ENCODE data around the gene UBE2E2.

UBE2E2 gene

DNA sequence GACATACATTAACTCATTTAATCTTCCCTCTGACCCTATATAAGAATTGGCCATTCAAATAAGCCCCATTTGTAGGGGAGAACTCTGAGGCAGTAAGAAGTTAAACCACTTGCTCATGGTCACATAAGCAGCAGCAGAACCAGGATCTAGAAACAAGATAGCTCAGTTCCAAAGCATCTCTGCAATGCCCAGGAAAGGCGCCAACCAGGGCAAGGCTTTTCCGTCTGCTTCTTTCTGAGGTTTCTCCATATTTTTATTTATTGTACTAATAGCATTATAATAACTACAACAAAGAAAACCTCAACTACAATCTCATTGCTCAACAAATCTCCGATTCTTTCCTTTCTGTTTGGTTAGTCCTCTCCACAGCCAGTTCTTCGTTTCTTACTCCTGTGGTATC, 4.3 kb upstream of the UBE2E2 start:
- DNase-seq, result no peak

GRCh38 chr3:23199649-23200048, 3.5 kb upstream of the UBE2E2 start:
- DNase-seq, result no peak

GRCh38 chr3:23201154-23201838, 1.8 kb upstream of the UBE2E2 start:
- DNase-seq, result no peak

DNA sequence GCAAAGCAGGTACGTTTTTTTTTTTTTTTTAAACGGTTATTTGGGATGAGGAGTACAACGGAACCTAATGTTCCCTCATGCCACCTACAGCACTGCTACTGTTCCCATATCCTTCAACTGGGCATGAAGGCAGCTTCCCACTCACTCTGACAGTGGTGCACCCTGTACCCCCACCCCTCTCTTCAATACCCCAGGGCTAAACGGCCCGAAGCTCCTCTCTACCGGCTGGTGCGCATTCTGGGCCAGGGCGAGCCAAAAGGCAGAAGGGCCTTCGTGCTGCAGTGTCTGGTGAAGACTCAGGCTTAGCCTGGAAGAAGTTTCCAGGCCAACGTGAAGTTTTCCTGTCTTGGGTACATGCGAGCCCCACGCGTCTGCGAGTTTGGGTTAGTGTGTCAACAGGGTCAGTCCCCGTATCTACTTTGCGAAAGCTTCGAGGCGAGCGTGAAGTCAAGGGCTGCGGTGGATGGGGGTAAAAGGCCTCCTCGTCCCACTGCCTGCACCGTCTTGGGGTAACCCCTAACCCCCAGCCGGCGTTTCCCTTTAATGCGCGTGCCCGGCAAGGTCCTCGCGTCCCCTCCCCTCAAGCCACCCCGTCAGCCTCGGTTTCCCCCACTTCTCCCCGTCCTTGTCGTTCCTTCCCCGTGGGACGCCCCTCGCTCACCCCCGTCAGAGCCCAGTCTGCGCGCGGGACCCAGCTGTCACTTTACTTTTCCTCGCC, 765 bp upstream of the UBE2E2 start:
- peak in 2 of 4 experiments; percentile 29 to 35 for DNase-seq

DNA sequence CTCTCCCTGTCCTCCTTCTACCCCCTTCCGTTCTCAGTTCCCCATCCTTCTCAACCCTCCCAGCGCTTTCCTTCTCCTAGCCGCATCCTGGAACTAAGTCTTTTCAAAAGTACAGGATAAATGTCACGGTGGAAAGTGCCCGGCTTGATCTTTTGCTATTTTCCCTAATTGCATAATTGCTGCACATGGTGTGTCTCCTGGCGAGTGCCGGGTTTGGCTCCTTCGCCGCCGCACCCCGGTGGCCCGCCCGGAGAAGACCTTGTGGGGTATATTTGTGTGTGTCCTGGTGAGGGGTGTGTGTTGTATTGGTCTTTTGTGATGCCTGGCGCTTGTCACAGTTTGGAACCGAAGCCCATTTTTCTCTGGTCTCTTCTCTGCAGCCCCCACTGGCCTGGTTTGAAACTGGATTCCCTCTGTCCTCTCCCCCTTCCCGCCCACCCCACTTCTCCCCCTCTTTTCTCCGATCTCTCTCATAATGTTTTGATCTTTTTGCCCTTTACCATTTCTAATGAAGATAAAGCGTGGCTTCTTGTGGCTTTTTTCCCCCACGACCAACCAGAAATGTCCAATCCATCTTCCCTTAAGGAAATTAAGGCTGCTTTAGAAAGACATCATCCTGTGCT, 692 bp downstream of the UBE2E2 start:
- no peak for DNase-seq

DNA sequence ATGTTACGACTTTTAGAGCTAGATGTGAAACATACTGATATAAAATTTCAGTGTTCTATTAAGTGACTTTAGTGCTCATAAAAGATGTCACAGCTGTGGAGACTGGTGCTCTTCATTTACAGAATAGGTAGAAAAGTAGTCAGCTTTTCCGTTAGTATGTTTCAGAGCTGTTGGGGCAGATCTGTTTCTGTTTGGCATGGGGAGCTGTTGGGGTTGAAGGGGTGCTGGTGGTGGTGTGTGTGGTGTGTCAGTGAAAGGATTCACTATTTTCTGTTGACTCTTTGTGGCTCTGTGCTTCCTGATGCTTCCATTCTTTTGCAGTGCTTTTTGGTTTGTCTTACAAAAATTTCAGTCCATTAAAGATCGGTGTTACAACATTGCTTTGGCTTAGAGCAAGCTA, 3.2 kb downstream of the UBE2E2 start:
- no peak for DNase-seq

DNA sequence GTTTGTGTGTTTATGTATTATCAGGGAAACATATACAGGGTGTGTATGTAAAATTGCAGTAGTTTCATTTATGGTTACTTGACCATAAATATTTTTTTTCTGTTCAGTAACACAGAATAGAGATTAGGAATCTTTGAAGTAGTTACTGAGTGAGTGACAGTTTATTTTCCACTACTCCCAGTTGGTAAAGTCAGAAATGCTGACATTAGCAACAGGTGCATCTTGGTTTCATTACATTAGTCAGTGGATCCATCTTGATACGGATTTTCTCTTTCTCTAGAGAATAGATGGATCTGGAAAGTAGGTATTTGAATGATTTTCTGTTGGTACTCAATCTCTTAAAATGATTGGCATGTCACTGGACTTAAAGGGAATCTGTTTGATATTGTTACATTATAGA, 6.0 kb downstream of the UBE2E2 start:
- no peak for DNase-seq

- DNase-seq, result no peak
These were observed 6.8 kb downstream of the UBE2E2 start for GRCh38 chr3:23209747-23210487.

DNA sequence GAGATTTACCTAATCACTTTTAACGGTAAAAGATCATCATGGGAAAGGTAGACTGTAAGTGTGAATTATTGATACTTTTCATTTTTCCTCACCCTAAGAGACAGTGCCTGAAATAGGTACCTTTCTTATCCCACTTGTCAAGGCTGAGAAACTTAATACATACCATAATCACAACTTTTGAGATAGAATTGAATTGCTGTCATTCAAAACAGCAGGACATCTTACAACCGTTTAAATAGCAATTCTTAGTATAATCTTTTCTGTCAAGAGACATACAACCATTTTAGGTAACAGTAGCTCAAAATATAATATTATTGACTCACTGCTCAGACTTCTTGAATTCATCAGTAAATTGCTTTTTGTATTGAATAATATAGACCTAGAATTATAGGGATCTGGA, 10.7 kb downstream of the UBE2E2 start:
- DNase-seq, result no peak

DNA sequence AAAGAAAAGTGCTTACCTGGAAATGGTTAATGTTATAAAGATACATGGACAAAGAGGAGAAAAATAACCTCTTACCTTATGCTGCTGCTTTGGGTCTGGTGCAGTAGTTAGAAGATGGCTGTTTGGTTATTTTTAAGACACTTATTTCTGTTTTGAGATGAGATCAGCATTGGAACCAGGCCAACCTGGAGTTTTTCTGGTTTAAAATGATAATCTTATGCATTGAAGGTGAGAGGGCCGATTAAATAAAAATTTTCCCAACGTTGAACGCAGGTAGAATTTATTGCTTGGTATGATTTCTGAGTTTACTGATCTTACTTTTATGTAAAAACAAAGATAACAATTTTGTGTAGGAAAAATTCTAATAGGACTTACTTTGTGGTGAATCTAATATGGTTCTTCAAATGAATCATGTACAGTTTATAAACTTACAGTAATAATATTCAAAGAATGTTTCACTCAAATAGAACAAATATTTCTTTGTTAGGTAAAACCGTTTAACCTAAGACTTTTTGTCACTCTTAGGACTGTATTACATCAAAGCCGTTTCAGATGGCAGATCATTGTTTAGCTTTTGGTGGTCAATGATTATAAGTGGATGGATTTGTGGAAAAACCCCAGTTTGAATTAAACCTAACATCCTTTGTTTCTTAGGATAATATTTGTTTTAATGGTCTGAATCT, 14.9 kb downstream of the UBE2E2 start:
- DNase-seq, result no peak

DNA sequence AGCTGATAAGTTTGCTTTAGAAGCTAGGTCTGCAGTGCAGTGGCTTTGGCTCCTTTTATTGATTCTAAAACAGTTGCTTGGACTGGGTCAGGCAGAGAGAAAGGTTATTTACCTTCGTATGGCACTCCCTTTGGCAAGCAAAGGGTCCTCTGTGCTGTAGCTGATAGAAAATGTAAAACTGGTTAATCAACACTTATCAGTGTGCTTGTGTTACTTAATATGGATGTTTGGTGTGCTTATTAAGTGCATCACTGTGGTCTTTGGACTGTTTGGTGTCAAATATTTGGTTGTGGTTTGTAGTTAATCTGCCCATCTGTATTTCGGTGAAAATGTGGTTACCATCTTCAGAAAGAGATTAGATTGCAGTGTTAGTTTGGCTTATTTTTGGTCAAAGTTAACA, 16.0 kb downstream of the UBE2E2 start:
- DNase-seq, result no peak

- no peak for DNase-seq
These were observed 16.4 kb downstream of the UBE2E2 start for GRCh38 chr3:23219552-23219951.

DNA sequence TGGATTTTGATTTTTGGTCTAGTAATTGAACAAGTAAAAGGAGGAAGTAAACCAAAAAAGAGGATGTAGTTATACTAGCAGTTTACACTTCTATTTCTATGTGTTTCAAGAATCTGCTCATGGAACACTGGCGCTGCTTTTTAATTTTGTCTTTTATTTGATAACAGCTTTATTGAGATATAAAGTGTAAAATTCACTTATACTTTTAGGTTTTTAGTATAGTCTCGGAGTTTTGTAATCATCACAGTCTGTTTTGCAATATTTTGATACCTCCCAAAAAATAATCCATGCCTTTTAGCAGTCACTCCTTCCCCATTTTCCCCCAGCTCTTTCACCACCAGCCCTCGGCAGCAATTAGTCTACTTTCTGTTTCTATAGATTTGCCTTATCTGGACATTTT, 18.0 kb downstream of the UBE2E2 start:
- DNase-seq, result no peak

GRCh38 chr3:23232016-23232415, 28.9 kb downstream of the UBE2E2 start:
- DNase-seq, result no peak

DNA sequence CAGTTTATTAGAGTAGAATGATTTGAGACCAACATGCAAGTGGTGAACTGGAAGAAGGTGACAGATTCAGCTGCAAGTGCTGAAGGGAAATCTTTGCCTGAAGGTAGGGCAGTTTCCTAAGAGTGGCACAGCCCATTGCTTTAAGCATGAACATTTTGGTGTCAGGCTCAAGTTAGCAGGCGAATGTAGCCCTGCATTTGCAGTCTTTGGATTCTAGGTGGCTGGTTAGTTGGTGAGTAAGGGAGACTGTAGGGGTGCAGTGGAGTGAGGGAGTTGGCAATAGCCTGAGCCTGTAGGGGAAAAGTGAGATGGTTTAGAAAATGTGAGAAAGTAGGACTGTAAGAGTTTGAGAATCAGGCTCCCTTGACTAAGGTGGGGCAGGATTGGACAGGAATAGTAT, 29.7 kb downstream of the UBE2E2 start:
- DNase-seq, result no peak

GRCh38 chr3:23235264-23235663, 32.1 kb downstream of the UBE2E2 start:
- no peak for DNase-seq

- DNase-seq, result no peak
These were observed 33.8 kb downstream of the UBE2E2 start for GRCh38 chr3:23236890-23237289.

DNA sequence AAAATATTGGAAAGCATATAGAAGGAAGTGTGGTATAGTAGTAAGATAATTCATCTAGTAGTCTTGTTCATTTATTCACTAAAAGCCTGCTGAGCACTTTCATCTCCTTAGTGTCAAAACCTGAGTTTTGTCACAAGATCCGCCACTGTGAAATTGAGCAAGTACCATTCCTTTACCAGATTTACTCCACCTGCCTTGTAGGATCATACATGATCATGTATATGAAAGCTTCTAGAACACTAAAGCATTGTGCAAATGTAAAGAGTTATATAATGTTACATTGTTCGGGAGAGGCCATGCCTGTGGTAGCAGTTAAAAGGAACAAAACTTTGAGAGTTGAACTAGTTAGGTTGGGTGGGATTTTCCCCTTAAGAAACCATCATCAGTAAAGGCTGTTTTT, 35.0 kb downstream of the UBE2E2 start:
- no peak for DNase-seq

- DNase-seq, result no peak
These were observed 35.5 kb downstream of the UBE2E2 start for GRCh38 chr3:23238578-23238977.

GRCh38 chr3:23239211-23240068, 36.3 kb downstream of the UBE2E2 start:
- DNase-seq, result no peak

DNA sequence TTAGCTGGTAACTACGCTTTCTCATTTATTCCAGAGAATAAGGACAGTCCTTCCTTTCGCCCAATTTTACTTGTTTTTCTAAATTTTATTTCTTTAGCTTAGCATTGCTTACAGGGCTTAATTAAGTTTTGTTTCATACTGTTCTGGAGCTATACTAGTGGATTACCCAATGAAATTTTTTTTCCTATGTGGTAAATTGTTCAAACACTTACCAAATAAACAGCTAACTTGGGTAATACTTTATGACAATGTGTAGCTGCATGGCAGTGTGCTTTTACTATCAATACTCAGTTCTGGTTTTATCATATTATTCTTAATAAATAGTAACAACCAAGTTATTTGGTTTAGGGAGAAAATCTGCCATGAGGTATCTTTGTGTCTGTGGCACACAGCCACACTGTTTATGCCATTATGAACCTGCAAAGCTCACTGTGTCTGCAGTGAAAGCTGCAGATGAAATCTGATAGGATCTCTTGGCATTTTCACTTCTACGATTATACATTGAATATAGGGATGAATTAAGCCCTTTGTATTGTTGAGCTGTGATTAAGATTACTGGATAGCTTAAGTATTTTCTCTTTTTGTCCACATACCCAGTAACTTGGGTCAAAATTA, 37.2 kb downstream of the UBE2E2 start:
- no peak for DNase-seq

DNA sequence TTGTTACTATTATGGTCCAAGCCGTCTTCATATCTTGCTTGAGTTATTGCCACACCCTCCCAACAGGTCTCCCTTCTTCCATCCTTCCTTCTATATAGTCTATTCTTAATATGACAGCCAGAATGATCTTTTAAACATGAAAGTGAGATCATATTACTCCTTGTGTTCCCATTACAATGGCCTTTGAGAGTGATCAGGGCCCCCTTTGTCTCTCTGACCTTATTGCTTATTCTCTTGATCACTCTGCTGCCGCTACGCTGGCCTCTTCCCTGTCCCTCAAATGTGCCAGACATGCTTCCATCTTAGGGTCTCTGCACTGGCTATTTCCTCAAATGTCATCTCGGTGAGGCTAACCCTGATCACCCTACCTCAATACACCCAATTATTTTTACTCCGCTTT, 38.1 kb downstream of the UBE2E2 start:
- no peak for DNase-seq
